LNCaP clone FGC (cell line): ENCODE data around the gene PTPN12.

Experiments used
- DNase-seq: peaks from one replicate; pipeline ENCODE4 v3.0.0-alpha.2; 2011; ENCODE audit warnings: low read depth
- H3K4me3 ChIP-seq: 2 replicates; pipeline ENCODE4 v1.5.1; 2011; ENCODE audit warnings: mild to moderate bottlenecking, low read depth, low read length, control low read depth
- CTCF ChIP-seq: IDR thresholded peaks from 2 replicates; pipeline ENCODE4 v1.5.1; 2012; ENCODE audit warnings: mild to moderate bottlenecking; ENCODE audit not compliant: control insufficient read depth, insufficient read depth; ENCODE audit errors: extremely low read depth

Gene PTPN12

DNA sequence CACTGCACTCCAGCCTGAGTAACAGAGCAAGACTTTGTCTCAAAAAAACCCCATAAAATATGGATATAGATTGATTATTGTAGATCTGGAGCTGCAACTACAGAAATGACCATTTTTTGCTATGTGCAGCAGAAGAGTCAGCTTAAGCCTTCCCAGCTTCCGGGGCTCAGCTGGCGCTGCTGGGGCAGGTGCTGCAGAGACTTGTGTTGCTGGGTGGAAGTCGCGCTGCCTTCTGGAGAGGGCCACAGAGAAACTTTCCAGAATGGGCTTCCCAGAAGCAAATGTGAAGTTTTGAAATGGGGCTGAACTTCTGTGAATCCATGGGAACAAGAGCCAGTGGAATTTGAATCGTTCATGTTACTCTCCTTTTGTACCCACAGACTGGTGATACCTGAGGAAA is 121.8 kb downstream of the PTPN12 start:
- no peak for DNase-seq
- TF ChIP-seq CTCF: no peak

GRCh38 chr7:77661816-77662215 is 124.7 kb downstream of the PTPN12 start:
- DNase-seq: no peak
- TF ChIP-seq CTCF: no peak
- no peak overlapping the region for H3K4me3 ChIP-seq

More for the DNA sequence above, 121.8 kb downstream of the PTPN12 start:
- no peak overlapping the region for H3K4me3 ChIP-seq

DNA sequence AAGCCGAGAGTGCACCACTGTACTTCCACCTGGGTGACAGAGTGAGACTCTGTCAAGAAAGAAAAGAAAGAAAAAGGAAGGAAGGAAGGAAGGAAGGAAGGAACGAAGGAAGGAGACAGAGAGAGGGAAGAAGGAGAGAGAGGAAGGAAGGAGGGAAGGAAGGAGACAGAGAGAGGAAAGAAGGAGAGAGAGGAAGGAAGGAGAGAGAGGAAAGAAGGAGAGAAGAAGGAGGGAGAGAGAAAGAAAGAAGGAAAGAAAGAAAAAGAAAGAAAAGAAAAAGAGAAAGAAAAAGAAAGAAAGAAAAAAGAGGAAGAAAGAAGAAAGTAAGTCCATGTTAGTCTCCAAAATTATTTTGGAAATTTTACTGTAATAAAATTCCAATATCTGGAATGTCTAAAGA is 125.8 kb downstream of the PTPN12 start:
- no peak for DNase-seq
- TF ChIP-seq CTCF: no peak
- H3K4me3 ChIP-seq: no peak overlapping the region

GRCh38 chr7:77664715-77665114 is 127.6 kb downstream of the PTPN12 start:
- H3K4me3 ChIP-seq: no peak overlapping the region
- no peak for DNase-seq
- no peak for TF ChIP-seq CTCF

DNA sequence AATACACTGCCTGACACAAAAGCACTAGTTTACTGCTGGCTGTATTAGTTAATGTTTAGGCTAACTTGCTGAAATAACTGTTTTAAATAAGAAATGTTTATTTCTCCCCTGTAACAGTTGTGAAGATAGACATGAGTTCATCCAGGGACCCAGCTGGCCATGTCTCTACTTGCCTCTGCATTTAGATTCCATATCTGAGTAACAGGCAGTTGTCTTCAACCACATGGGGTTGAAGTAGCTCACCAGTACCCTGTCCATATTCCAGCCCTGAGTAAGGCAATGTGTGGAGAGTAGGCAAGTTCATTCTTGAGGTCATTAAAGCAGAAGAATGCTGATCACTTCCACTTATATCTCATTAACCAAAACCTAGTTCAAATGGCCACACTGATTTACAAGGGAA is 128.1 kb downstream of the PTPN12 start:
- H3K4me3 ChIP-seq: no peak overlapping the region
- no peak for DNase-seq
- TF ChIP-seq CTCF: no peak

- no peak for TF ChIP-seq CTCF
These were observed 130.5 kb downstream of the PTPN12 start for GRCh38 chr7:77667459-77668086.

GRCh38 chr7:77674878-77675277 is 137.8 kb downstream of the PTPN12 start:
- DNase-seq: no peak
- no peak overlapping the region for H3K4me3 ChIP-seq
- TF ChIP-seq CTCF: no peak

More at GRCh38 chr7:77667459-77668086, 130.5 kb downstream of the PTPN12 start:
- H3K4me3 ChIP-seq: 0 out of 2 replicates have a peak overlapping the region, but pooled peaks have one; percentile 6
- DNase-seq: peak; percentile 82
